Bladder microvascular endothelial cell (primary cell): Measurements from ENCODE around the gene OR5L2. TPM values are rescaled to one million over a fixed set of nuclear protein-coding genes. Genes with fewer than 3 reads are reported as not detected.

Experiments used
- total RNA-seq: library from RNA; depleted of rRNA; stranded (reverse); fragments of >200 nt; gene quantifications from 2 replicates; pipeline ENCODE4 v1.2.3, GENCODE V29; 2014

Gene OR5L2
- total RNA-seq, result not detected in 2 replicates

GRCh38 chr11:55826919-55827318 lies at the start of gene OR5L2:
OR5L2 (plus strand) TSS chr11:55827219; CDS start chr11:55827219, 0 bp downstream.

GRCh38 chr11:55795256-55795655 lies 31.8 kb upstream of the OR5L2 start, which contains the start of gene OR5D14:
OR5D14 (plus strand) TSS chr11:55795556; CDS start chr11:55795556, 0 bp downstream.

GRCh38 chr11:55811067-55811466 lies 16.0 kb upstream of the OR5L2 start, which contains the start of gene OR5L1:
OR5L1 (plus strand) TSS chr11:55811367; CDS start chr11:55811467, 100 bp downstream.

GRCh38 chr11:55819330-55819729 lies 7.7 kb upstream of the OR5L2 start, which contains the start of gene OR5D18:
OR5D18 (plus strand) TSS chr11:55819630; CDS start chr11:55819630, 0 bp downstream.

GRCh38 chr11:55838452-55838851 lies 11.4 kb downstream of the OR5L2 start, which contains the start of gene OR5D16:
OR5D16 (plus strand) TSS chr11:55838752; CDS start chr11:55838752, 0 bp downstream.

Other genes with a start within 250 kb of the OR5L2 start
- gene OR4C11, start 219.6 kb upstream of the OR5L2 start, total RNA-seq, result not detected in 2 replicates
- gene OR4P4, start 192.1 kb upstream of the OR5L2 start, total RNA-seq, result not detected in 2 replicates
- gene OR4S2, start 178.9 kb upstream of the OR5L2 start, total RNA-seq, result not detected in 2 replicates
- not detected in 2 replicates for gene OR4C6, start 165.0 kb upstream of the OR5L2 start, total RNA-seq
- gene OR5D13, start 53.8 kb upstream of the OR5L2 start, total RNA-seq, result not detected in 2 replicates
- not detected in 2 replicates for gene OR5D14, start 31.7 kb upstream of the OR5L2 start, total RNA-seq
- gene OR5L1, start 15.9 kb upstream of the OR5L2 start, total RNA-seq, result not detected in 2 replicates
- gene OR5D18, start 7.6 kb upstream of the OR5L2 start, total RNA-seq, result not detected in 2 replicates
- gene OR5D16, start 11.5 kb downstream of the OR5L2 start, total RNA-seq, result not detected in 2 replicates
- not detected in 2 replicates for gene TRIM51, start 56.1 kb downstream of the OR5L2 start, total RNA-seq
- not detected in 2 replicates for gene OR5W2, start 87.4 kb downstream of the OR5L2 start, total RNA-seq
- not detected in 2 replicates for gene OR5I1, start 109.2 kb downstream of the OR5L2 start, total RNA-seq
- not detected in 2 replicates for gene OR10AG1, start 142.7 kb downstream of the OR5L2 start, total RNA-seq
- not detected in 2 replicates for gene OR5F1, start 167.4 kb downstream of the OR5L2 start, total RNA-seq
- gene OR5AS1, start 200.4 kb downstream of the OR5L2 start, total RNA-seq, result not detected in 2 replicates